GM19372 (cell line): ENCODE data around the gene ATXN2L.
"Not testable (repeated sequence)": the region's sequence is repeated elsewhere in the genome, so short reads cannot be mapped to it uniquely, and the experiment has no call there.

Experiments
- ATAC-seq: cut with Tn5 transposase; IDR thresholded peaks from one replicate; pipeline ENCODE4 v1.9.1; 2021; ENCODE audit warnings: mild to moderate bottlenecking, low read depth, moderate library complexity; ENCODE audit not compliant: unreplicated experiment

Gene ATXN2L

GRCh38 chr16:28869201-28869600 lies 46.4 kb downstream of the ATXN2L start:
- ATAC-seq = no peak

GRCh38 chr16:28872952-28873351 lies 50.2 kb downstream of the ATXN2L start:
- ATAC-seq = no peak

GRCh38 chr16:28873543-28874201 lies 50.9 kb downstream of the ATXN2L start:
- no peak for ATAC-seq

DNA sequence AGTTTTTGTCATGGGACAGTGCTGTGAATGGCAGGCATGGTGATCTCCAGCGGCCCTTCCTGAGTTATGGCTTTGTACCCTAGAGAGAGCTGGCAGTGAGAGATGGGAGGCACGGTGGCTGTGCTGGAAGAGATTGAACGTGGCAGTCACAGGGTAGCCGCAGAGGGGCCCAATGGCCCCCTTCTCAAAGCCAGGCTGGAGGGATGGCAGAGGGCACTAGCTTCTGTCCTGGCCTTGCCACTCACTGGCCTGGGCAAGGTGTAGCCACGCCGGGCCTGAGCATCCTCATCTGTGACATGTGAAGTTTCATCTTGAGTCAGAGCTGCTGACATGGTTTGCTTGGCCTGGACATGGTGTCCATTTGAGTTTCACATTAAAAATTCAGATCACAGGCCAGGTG lies 51.6 kb downstream of the ATXN2L start:
- no peak for ATAC-seq

- no peak for ATAC-seq
Observed at GRCh38 chr16:28875134-28876018, 52.6 kb downstream of the ATXN2L start.

- no peak for ATAC-seq
Observed at GRCh38 chr16:28876019-28876659, 53.3 kb downstream of the ATXN2L start.

GRCh38 chr16:28876973-28877654 lies 54.3 kb downstream of the ATXN2L start:
- ATAC-seq = no peak

- ATAC-seq = no peak
Observed at GRCh38 chr16:28877655-28878000, 54.8 kb downstream of the ATXN2L start.

DNA sequence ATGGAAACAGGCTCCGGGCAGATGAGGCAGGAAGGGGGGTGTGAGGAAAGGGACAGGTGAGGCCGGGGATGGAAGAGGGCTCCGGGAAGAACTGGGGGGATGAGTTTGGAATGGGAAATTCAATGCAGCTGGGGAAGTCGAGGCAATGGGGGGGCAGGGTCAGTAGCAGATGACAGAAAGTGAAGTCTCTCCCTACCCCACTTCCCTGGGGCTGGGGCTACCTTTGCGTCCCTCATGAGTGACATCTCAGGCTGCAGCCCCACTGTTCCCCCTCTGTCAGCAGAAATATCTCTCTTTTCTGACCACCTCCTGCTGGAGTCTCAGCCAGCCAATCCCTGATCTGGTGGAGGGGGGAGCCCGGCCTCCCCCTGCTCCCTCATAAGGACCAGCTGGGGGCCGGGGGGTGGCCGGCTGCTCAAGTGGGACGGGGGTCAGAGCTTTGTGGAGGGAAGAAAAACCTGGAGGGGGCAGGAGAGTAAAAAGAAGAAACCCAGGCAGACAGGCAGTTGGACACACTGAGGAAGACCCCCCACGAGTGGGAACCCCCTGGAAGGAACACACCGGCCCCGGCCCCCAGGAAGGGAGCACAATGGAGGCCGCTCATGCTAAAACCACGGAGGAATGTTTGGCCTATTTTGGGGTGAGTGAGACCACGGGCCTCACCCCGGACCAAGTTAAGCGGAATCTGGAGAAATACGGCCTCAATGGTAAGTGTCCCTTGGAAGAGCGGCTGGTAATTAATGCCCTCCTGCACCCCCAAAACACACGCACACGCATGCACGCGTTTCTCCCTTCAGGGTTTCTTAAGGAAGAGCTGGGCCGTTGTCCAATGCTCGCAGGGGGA lies 55.5 kb downstream of the ATXN2L start, which contains the start of gene ATP2A1:
TSS of gene ATP2A1 (plus strand) at position 406 of the 844 bp plus-strand sequence. CDS start at position 590, 184 bp downstream.
- ATAC-seq = no peak

DNA sequence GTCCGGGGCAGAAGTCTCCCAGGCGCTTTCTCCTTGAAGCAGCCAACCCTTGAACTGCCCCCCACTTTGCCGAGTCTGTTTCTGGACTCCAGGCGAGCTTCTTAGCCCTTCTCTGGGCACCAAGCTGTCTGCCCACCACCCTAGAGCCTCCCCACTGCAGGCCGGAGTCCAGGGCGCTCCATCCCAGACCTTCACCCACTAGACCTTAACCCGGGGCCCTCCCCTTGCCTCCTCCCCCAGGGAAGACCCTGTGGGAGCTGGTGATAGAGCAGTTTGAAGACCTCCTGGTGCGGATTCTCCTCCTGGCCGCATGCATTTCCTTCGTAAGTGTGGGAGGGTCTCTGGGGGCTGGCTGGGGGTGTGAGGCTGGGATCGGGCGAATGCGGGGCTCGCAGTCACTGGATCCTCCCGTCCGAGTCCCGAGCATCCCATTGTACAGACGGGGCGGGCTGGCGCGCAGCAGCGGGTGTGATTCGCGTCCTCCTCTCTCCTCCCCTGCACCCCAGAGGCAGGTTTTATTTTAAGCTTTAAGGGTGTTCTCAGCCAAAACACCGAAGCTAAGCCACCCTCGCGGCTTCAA lies 56.6 kb downstream of the ATXN2L start:
- ATAC-seq = peak; percentile 19

DNA sequence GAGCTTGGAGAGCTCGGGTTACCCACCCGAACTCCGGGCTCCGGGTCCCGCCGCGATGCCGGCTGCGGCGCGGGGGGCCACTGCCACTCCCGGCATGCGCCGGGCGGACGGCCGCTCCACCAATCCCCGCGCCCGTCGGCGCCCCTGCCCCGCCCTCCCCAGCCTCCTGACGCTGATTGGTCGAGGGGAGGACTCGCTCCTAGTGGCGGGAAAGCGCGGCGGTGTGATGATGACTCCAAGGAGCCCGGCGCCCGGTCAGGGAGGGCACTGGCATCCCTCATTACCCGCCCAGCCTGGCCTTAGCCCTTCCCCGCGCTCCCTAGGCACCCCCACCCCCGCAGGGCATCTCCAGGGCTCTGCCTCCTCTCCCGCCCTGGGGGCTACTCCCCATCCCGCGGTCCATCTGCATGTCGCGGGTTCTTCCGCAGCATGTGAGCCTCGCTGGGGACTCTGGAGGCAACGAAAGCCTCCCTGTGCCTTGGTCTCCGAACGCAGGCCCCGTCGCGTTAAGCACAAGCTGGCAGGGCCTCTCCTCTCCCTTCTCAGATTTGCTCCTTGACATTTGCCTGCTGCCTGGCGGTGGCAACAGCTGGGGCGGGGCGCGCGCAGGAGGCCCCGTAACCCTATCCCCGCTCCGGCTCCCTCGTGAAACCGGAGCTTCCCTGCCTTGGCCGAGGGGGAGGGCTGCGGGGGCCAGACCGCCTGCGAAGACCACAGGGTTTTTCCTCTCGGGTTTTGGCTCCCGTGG lies 57.2 kb downstream of the ATXN2L start:
- ATAC-seq = peak; percentile 81

GRCh38 chr16:28880589-28880915 lies 57.8 kb downstream of the ATXN2L start:
- ATAC-seq = no peak

GRCh38 chr16:28880955-28881354 lies 58.2 kb downstream of the ATXN2L start:
- no peak for ATAC-seq

- ATAC-seq = not testable (repeated sequence)
Observed at GRCh38 chr16:28881565-28881964, 58.8 kb downstream of the ATXN2L start.

DNA sequence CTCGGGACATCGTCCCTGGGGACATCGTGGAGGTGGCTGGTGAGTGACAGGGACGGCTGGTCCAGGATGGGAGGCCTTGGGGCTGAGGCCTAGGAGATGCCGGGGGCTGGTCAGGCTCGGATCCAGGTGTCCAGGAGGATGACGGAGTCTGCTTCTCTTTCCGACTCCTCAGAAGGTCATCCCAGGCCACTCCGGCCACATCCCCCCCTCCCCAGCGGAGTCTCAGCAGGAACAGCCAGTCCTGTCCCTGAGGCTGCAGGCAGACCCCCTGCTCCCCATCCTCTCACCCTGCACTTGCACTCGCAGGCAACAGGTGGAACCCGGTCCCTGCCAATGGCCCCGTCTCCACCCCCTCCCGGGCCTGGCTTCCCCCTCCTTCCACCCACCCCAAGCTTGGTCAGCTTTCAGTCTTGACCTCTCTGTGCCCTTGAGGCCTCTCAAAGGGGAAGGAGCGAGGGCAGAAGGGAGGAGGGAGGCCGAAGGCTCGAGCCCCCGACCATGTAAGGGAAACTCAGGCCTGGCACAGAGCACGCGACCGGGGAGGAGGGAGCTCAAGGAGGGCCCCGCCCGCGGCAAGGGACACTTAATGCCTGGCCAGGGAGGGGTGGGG lies 59.9 kb downstream of the ATXN2L start:
- ATAC-seq = no peak

- ATAC-seq = no peak
Observed at GRCh38 chr16:28883221-28883996, 60.6 kb downstream of the ATXN2L start.

DNA sequence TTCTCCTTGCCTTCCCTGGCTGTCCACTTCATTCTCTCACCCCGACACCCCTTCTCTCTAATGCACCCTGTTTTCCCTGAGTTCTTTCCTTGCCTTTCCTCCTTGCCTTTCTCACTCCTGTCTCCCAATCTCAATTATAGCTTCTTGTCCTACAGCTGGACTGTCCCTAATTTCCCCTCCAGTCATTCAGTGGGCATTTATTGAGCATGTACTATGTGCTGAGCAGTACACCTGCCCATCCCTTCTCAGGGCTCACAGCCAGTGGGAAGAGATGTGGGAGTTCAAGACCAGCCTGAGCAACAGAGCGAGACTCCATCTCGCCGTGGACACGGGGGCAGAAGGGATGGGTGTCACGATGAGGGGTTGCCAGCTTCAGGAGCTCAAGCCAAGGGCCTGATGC lies 61.2 kb downstream of the ATXN2L start:
- no peak for ATAC-seq
